ENCODE data around the gene CLASRP. TPM values are rescaled to one million over a fixed set of nuclear protein-coding genes. Genes with fewer than 3 reads are reported as not detected.

Gene CLASRP
- total and polyA plus RNA-seq, 9 of the 15 experiments (the other 6 are each of a cell fraction or from before 2014, with no cell fraction given), result 0.94 to 86.3 (median 44.0) TPM

- TF ChIP-seq RERE (CRISPR knock-in tag; IDR thresholded peaks at IDR 0.05; ENCODE audit: borderline replicate concordance), result no peak
- TF ChIP-seq GTF2A2 (tag; IDR thresholded peaks at IDR 0.05), result no peak
- TF ChIP-seq DACH1 (IDR thresholded peaks at IDR 0.05; ENCODE audit: partially characterized antibody), result peak; percentile 5
- TF ChIP-seq BACH1 (tag; IDR thresholded peaks at IDR 0.05), result no peak
- no peak for TF ChIP-seq HDGF (IDR thresholded peaks at IDR 0.05)
- no peak for TF ChIP-seq ZNF165 (CRISPR knock-in tag; IDR thresholded peaks at IDR 0.05; ENCODE audit: borderline replicate concordance)
- TF ChIP-seq MYNN (IDR thresholded peaks at IDR 0.05), result 0 out of 2 replicates have a peak, but pooled peaks have one; percentile 18
- no peak for TF ChIP-seq MYNN (CRISPR knock-in tag; IDR thresholded peaks at IDR 0.05)
- TF ChIP-seq ELF4 (CRISPR knock-in tag; IDR thresholded peaks at IDR 0.05), result no peak
- peak; percentile 77 for TF ChIP-seq MAX (CRISPR knock-in tag; IDR thresholded peaks at IDR 0.05)
- no peak for TF ChIP-seq ZNF175 (CRISPR knock-in tag; IDR thresholded peaks at IDR 0.05; ENCODE audit: low read depth)
- TF ChIP-seq HNRNPK (IDR thresholded peaks at IDR 0.05; ENCODE audit: low read depth, low read length, poor library complexity, severe bottlenecking), result no peak
- no peak for TF ChIP-seq HNRNPL (IDR thresholded peaks at IDR 0.05; ENCODE audit: low read depth, low read length)
- no peak; the same call in 1 of the 2 replicates for TF ChIP-seq HDAC8 (tag; IDR thresholded peaks at IDR 0.05)
- no peak; the same call in 1 of the 2 replicates for TF ChIP-seq MYBL2 (IDR thresholded peaks at IDR 0.05; ENCODE audit: low read depth)
- no peak for TF ChIP-seq MYBL2 (CRISPR knock-in tag; IDR thresholded peaks at IDR 0.05; ENCODE audit: borderline replicate concordance)
- TF ChIP-seq, protein P1, sequence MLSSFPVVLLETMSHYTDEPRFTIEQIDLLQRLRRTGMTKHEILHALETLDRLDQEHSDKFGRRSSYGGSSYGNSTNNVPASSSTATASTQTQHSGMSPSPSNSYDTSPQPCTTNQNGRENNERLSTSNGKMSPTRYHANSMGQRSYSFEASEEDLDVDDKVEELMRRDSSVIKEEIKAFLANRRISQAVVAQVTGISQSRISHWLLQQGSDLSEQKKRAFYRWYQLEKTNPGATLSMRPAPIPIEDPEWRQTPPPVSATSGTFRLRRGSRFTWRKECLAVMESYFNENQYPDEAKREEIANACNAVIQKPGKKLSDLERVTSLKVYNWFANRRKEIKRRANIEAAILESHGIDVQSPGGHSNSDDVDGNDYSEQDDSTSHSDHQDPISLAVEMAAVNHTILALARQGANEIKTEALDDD (IDR thresholded peaks at IDR 0.05), result no peak
- TF ChIP-seq, protein P2, sequence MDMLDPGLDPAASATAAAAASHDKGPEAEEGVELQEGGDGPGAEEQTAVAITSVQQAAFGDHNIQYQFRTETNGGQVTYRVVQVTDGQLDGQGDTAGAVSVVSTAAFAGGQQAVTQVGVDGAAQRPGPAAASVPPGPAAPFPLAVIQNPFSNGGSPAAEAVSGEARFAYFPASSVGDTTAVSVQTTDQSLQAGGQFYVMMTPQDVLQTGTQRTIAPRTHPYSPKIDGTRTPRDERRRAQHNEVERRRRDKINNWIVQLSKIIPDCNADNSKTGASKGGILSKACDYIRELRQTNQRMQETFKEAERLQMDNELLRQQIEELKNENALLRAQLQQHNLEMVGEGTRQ (CRISPR knock-in tag; IDR thresholded peaks at IDR 0.05), result no peak
- 0 out of 2 replicates have a peak, but pooled peaks have one; percentile 57 for TF ChIP-seq ZNF431 (CRISPR knock-in tag; IDR thresholded peaks at IDR 0.05)
- no peak for TF ChIP-seq ZNF444 (CRISPR knock-in tag; IDR thresholded peaks at IDR 0.05)
- no peak for TF ChIP-seq HDAC6 (IDR thresholded peaks at IDR 0.05; ENCODE audit: low read depth, low read length)
These were observed 54.2 kb downstream of the CLASRP start, which contains the start of gene PPP1R37 (continued) for GRCh38 chr19:45092747-45093678.
